NCI-H2227 (cell line): Measurements from ENCODE around the gene UQCR11.

Experiments
- DNase-seq: peaks from one replicate; lab custom pipeline; 2025; ENCODE audit not compliant: unreplicated experiment; lab: John Stamatoyannopoulos, UW

UQCR11 gene

DNA sequence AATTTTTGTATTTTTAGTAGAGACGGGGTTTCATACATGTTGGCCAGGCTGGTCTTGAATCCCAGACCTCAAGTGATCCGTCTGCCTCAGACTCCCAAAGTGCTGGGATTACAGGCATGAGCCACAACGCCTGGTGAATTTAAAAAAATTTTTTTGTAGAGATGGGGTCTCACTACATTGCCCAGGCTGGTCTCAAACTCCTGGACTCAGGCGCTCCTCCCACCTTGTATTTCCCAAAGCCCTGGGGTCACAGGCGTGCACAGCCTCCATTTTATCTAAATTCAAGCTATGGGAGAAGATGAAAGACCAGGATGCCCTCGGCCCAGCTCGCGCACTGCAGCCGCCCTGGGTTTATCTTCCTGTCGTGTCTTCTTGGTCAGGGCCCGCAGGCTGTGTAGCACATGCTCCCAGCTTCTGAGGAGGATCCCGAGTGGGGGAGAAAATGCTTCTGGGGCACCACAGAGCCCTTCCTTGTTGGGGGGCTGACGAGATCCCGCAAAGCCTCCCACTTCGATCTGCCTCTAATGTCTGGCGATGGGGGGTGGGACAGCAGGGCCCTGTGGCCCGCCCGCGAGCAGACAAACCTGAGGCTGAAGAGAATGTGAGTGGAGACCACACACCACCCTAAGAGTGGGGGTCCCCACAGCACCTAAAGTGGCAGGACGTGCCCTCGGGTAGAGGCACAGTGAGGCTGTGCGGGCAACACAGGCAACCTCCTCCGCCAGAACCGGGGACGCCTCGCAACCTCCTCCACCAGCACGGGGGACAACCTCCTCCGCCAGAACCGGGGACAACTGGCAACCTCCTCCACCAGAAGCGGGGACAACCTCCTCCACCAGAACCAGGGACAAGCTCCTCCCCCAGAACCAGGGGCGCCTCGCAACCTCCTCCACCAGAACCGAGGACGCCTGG, 31.3 kb upstream of the UQCR11 start:
- DNase-seq = no peak

DNA sequence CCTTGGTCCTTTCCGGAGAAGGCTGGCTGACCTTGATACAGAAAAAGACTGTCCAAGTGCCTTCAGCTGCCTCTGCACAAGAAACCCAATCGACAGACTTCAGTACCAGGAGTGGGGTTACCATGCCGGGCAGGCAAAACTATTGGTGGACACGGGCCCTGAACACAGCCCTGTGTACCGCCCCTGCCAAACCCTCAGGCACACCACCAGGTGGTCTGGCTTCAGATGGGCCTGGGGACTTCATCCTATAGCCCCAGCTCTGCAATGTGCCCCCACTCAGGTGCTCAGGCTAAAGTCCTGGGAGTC, 29.6 kb upstream of the UQCR11 start:
- DNase-seq = no peak

DNA sequence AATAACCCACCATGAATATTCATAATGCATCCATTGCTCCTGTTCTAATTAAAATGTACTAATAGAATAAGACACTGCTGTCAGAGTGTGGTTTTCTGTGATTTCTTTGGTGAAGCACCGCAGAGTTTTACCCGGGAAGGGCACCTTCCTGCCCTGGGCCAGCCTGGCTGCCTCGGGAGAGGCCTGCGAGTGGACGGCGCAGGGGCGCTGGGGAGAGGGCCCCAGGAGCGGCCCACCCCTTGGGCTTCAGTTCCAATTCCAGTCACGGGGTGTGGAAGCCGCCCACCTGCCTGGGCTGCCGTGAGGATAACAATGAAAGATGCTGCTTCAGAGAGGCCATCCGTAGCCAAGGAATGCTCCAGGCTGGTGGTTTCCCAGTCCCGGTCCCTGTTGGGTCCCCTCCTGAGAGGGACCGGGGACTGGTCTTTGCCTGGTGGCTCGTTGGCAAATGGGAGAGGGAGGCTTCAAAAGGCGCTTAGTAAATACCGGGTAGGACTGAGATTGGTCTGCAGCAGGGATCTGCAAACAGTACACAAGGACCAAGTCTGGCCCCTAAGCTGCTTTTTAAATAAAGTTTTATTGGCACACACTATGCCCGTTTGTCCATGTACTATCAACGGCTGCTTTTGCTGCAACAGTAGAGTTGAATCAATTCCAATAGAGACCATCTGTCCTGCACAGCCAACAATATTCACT, 29.1 kb upstream of the UQCR11 start:
- DNase-seq = no peak

DNA sequence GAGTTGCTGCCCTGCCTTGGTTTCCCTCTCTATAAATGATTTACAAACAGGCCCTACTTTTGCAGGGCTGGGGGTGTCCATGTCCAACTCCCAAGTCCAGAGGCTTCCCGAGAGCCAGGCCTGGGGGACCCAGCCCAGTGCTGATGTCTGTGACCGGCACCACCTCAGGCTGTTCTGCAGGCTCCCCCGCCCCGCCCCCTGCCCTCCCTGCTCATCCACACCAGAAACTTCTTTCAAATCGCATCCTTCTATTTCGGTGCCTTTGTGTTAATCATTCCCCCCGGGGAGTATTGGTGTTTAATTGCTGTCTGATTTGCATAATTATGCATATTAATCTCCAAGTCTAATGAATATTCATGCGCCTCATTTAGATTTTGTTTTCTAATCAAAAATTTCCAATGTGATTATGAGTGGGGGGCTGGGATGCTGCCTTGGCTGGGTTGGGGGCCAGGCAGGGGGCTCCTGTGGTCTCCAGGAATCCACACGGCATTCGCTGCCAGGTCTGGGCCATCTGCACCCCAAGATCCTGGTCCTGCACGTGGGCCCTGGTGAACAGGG, 28.1 kb upstream of the UQCR11 start:
- DNase-seq = no peak

DNA sequence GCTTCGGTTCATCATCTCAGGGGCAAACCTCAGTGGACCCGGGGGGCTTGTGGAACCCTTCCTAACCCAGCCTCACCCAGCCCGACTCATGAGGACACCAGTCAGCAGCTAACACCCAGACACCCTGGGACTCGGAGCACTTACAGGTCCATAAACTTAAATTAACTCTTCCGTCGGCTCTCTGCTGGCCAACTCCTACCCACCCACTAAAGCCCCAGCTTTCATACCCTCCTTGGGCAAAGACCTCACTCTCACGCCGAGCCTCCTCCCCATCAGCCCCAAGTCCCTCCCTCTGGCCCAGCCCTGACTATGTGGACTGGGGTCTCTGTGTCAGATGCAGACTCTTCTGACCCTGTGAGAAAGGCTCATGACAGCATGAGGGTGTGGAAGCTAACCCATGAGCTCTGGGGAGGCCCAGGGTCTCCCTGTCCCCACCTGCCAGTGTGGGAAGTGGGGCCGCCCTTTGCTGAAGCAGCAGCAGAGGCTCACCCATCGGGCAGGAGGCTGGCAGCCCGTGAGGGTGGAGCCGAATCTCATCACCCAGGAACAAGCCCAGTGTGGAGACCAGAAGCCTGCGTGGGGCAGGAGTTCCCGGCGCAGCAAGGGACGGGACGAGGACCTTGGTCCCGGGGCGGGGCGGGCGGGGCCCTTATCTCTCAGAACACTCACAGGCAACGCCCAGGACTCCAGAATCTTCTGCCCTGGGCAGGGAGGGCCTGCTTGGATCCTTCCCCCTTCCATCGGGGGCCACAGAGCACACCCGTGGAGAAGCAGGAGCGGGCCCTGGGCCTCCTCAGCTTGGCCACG, 27.4 kb upstream of the UQCR11 start:
- DNase-seq = no peak

DNA sequence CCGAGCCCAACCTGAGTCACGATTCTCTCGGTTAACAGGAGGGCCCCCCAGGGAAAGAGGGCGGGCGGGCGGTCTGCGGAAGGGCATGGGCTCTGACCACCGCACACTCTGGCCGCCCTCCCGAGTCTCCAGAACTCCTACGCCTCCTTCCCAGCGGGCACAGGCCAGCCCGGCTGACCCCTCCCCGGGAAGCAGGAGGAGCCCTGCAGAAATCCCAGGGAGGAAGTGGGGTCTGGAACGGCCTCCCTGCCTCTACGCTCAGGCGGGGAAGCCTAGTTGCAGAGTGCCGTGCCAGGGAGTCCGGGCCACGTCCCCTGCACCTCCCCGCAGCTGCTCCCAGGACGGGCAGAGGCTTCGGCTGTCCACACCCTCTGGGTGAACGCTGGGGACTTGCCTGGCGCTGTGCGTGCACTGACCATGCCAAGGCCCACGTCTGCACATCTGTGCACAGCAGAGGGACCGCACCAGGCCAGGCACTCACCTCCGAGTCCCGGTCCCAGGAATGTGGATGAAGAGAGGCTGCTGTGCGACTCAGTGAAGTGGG, 26.4 kb upstream of the UQCR11 start:
- no peak for DNase-seq

DNA sequence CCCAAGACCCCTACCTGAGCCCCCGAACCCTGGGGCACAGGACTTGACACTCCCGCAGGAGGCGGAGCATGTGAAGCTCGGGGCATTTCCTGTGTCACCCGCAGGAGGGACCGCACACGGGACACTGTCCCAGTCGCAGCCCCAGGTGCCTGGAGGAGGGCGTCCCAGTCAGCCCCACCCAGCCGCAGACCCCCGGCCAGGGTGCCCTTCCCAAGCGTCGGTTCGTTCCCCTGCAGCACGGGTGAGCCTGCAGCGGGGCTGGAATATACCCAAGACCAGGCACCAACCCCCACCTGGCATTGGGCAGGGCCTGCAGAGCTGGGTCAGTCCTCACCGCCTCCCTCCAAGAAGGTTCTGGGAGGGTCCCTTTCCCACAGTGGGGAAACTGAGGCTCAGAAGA, 25.5 kb upstream of the UQCR11 start:
- DNase-seq = no peak

DNA sequence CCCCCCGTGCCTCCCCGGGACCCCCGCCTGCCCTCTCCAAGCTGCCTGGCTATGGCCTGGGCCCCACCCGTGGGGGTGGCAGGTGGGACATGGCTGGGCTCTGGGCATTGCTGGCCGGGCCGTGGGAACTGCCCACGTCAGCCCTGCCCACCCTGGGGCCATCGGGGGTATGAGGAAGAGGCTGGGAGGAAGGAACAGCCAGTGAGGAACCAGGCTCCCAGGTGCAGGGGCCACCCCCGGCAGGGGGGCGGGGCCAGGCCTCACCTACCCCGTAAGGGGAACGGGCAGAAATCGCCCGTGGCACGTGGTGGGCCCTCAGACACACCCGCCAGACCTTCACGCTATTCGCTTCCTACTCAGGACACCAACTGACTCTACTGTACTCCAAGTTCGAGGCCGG, 24.8 kb upstream of the UQCR11 start:
- DNase-seq = no peak

DNA sequence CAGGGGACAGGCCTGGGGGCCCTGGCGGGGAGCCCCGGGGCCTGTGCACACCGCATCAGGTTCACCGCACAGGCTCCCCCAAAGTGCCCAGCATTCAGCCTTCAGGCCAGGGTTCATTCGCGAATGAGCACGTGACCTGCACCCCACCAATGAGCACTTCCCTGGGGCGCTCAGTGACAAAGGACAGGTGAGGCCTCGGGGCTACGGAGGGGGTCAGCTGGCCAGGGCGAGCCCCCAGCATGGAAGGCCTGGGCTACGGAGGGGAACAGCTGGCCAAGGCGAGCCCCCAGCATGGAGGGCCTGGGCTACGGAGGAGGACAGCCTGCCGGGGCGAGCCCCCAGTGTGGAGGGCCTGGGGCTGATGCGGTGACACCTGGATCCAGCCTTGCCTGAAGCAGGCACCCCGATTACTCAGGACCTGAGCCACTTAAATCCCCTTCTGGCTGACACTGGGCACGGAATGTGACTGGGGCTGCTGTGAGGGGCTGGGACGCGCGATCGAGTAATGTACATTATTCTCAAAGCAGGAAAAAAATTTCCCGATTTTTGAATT, 24.1 kb upstream of the UQCR11 start:
- DNase-seq = no peak

DNA sequence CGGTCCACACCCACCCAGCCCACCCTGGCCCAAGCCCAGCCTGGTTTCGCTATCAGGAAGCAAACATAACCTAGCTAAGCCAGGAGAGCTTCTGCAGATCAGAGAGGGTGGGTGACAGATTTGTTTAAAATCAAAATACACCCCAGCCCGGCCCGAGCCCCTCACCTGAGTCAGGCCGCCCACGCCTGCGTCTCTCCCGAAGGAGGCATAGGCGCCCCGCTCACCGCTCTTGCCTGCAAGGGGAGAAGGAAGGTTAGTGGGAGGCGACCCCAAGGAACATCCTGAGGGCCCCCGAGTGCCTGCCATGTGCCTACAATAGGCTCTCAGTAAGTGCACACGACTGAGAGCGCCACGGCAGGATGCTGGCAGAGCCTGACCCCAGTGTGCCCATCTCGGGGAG, 21.9 kb upstream of the UQCR11 start:
- no peak for DNase-seq

DNA sequence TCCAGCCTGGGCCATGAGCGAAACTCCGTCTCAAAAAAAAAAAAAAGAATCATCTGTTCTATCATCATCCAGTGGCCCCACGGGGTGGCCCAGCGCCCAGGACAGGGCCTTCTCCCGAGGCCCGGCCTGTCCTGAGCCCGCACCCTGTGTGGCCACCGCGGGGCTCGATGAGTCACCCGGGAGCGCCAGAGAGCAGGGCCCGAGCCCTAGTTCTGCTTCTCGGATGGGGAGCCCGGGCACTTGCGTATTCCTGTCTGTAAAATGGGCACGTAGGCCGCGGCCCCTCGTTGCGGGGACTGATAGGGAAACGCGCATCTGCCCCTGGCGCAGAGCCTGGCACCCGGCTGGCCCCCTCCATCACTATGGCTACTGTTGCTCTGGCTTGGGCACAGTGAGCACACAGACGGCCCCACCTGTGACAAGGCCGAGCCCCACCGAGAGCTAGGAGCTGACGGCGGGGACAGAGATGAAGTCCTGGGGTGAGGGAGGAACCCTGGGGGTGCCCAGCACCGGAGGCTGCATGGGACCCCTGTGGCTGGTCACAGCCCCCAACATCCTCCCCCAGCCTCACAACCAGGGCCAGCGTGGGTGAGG, 21.3 kb upstream of the UQCR11 start:
- no peak for DNase-seq

DNA sequence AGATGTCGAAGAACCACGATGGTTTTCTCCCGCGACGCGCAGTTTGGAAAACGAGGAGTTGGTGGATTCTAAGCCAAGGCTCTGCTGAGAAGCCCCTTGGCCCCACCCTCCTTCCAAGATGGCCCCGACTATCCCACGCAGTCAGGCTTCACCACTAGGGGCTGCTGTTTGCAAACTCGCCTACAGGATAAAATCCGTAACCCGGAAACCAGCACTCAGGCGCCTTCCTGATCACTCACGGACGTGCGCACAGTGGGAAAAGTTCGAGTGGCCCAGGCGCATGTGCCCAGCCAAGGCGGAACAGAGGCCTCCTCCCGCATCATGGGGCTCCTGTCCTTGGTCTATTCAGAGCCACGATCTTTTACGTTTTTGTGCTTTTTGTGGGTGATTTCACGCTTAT, 19.2 kb upstream of the UQCR11 start:
- DNase-seq = peak; percentile 33

DNA sequence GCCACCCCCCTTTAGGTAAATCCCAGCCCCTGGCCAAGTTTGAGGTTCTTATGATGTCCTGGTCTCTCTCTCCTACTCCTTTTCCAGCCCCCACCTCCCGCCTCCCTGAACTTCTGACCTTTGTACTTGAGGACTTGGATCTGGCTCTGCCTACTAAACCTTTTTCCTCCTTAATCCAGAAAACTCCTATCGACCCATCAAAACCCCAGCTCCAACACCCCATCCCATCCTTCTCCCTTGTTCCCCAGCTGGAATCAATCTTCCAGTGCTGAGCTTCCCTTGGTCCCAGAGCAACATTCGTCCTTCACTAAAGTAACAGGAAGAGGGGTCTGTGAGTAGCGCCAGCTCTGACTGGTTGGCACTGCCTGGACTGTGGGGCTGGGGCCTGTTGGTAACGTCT, 17.3 kb upstream of the UQCR11 start:
- no peak for DNase-seq

DNA sequence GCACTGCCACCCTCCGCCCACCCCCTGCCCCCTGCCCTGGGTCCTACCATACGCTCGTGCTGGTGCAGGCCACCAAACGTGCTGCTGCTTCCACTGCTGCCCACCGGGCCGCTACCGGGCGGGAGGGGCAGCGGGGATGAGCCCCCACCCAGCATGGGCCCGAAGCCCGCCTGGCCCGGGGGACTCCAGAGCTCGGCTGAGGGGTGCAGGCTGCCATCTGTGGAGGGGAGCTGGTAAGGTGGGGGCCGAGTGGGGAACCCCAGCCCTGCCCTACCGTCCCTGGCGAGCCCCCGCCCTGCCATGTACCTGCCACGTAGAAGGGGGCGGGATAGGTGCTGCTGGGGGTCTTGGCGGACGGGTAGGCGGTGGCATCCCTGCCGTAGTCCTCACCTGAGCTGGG, 16.7 kb upstream of the UQCR11 start:
- DNase-seq = no peak

DNA sequence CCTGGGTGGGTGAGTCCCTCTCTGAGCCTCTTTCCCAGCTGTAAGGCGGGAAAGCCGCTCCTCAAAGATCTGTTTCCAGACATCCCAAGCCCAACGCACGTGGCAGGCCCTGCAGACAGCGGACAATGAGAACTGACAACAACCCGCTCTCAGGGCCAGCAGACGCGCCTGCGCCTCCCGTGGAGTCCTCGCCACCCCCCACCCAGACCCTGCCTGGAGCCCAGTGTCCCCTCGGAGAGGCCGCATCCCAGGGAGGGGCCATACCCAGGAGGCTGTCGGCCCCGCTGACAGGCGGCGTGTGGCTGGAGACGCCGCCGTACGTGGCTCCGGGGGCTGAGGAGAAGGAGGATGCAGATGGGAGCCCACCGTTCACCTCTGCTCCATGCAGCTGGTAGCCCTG, 16.3 kb upstream of the UQCR11 start:
- DNase-seq = no peak

DNA sequence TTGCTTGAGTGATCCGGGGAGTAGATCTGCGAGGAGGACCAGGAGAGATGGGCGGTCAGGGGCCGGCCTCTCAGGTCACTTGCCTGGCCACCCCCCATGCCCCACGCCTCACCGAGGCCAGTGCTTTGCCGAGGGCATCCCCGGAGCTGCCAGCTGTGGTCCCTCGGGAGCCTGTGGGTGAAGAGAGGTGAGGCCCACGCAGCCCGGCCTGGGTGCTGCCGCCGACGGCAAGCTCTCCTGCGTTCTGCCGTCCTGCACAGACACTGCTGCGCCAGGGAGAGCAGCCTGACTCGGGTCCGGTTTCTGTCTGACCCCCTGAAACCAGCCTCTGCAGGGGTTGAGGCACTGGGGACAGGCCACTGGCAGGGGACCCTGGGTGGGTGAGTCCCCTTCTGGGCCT, 15.8 kb upstream of the UQCR11 start:
- no peak for DNase-seq

DNA sequence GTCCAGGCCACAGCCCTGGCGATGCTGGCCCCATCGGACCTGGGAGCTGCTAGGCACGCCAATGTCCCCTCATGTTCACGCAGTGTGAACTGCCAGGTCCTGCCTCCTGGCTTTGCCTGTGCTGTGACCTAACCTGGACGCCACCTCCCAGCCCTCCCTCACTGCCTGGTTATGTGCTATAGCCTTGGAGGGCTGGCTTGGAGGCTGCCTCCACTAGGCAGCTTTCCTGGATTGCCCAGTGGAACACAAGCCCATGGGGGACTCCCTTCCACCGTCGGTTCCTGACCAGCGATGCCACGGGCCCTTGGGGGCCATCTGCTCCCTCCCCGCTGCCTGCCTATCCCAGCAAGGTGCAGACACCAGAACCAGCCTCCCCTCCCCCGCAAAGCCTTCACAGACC, 15.2 kb upstream of the UQCR11 start:
- DNase-seq = no peak

DNA sequence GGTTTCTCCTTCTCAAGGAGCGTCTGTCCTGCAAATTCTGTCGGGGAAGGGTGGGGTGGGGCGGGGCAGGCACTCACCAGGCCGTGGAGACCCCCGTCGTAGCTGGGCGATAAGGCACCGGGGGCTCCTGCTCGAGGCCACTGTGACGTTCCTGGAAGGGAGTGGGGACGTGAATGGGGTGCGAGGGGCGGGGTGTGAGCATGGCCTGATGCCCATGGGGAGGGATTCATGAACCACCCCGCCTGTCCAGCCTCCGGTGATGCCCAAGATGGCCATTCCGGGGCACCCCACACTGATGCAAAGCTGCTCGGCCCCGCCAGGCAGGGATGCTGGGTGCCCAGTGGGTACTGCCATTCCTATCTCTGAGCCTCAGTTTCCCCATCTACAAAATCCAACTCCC, 14.4 kb upstream of the UQCR11 start:
- DNase-seq = no peak

DNA sequence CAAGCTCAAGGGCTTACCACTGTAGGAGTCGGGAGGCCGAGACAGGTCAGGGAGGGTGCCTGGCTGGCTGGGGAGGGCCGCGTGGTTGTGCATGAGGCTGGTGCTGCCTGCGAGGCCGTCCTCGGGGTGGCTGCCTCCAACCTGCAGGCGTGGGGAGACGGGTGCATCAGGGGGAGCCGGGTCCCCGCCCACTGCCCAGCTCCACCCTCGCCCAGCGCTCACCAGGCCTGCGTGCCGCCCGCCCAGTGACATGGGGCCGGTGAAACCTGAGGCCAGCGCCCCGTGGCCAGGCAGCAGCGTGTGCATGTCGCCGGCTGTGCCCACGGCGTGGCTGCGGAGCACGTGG, 13.8 kb upstream of the UQCR11 start:
- DNase-seq = no peak

DNA sequence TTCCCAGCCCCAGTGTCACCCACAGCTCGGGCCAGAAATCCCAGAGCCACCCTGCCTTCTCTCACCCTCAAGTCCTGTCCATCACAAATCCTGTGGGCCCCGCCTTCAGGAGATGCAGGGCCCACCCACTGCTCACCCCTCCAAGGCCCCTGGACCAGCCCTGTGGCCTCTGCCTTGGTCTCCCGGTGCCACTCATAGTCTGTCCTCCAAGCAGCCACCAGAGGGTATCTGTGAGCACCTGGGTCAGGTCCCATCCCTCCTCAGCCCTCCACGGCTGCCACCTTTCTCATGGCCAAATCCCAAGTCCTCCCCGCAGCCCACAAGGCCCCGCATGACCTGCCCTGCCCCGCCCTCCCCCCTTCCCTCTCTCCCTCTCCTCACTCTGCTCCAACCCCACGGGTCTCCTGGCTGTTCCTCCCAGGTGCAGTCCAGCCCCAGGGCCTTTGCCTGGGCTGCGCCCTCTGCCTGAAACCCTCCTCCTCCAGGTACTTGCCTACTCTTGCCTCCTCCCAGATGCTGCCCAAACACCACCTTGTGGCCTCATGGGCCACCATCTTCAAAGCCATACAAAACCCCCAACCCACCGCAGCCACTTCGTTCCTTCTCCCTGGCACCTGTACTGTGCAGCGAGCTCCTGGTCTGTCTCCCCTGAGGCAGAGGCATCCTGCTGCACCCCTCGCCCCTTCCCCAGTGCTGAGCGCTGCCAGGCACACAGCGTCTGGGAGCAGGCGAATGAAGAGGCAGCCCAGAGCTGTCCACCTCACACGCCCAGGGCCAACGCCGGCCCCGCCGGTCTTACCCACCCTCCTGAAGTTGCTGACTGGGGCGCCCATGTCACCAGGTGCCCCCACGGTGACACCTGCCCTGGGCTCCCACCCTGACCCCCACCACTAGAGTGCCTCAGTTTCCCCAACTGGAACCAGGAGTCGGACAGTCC, 13.2 kb upstream of the UQCR11 start:
- DNase-seq = no peak
